Upper lobe of left lung (tissue), 6 donors: Measurements from ENCODE around the gene HEPHL1. TPM values are rescaled to one million over a fixed set of nuclear protein-coding genes. Genes with fewer than 3 reads are reported as not detected.

Source experiments
- ATAC-seq, 2 donors: fragments of 200-7000 bp; cut with Tn5 transposase; one replicate each; pipeline ENCODE4 v1.9.1; 2022; ENCODE audit warnings: mild to moderate bottlenecking in 2 of 2, moderate library complexity in 2 of 2; ENCODE audit not compliant: low FRiP score in 2 of 2
- DNase-seq, 2 donors: peaks; one replicate each; pipeline ENCODE4 v3.0.0-alpha.2; 2019 to 2020
- H3K27ac ChIP-seq, 4 donors: fragments of 200-600 bp; sonication (generic); one replicate each; pipeline ENCODE4 v1.5.1; 2016 to 2019
- H3K27me3 ChIP-seq, 4 donors: fragments of 200-600 bp; sonication (generic); one replicate each; pipeline ENCODE4 v1.5.1; 2017 to 2019
- H3K36me3 ChIP-seq, 4 donors: fragments of 200-600 bp; sonication (generic); one replicate each; pipeline ENCODE4 v1.5.1; 2016 to 2019
- H3K4me1 ChIP-seq, 4 donors: fragments of 200-600 bp; sonication (generic); one replicate each; pipeline ENCODE4 v1.5.1; 2018 to 2019
- H3K4me3 ChIP-seq, 4 donors: fragments of 200-600 bp; sonication (generic); one replicate each; pipeline ENCODE4 v1.5.1; 2017 to 2019; ENCODE audit warnings: mild to moderate bottlenecking in 2 of 4, moderate library complexity in 1 of 4
- H3K9me3 ChIP-seq, 4 donors: fragments of 200-600 bp; sonication (generic); one replicate each; pipeline ENCODE4 v1.5.1; 2018 to 2019
- EP300 ChIP-seq, 4 donors: sonication (generic); formaldehyde crosslinking; IDR thresholded peaks; one replicate each; pipeline ENCODE4 v1.5.1; 2017; ENCODE audit warnings: antibody characterized with exemption in 4 of 4, control low read depth in 2 of 4
- POLR2A ChIP-seq, 4 donors: fragments of 450-650 bp; IDR thresholded peaks; one replicate each; pipeline ENCODE4 v1.5.1; 2016 to 2017; ENCODE audit warnings: antibody characterized with exemption in 4 of 4, mild to moderate bottlenecking in 2 of 4
- POLR2AphosphoS5 ChIP-seq, 2 donors: sonication (generic); formaldehyde crosslinking; IDR thresholded peaks; one replicate each; pipeline ENCODE4 v1.5.1; 2017; ENCODE audit warnings: antibody characterized with exemption in 2 of 2
- WGBS, 2 donors: methylation state at CpG; one replicate each; pipeline ENCODE4 v1.1.5; 2017 to 2018; 5-methylcytosine and 5-hydroxymethylcytosine counted together
- total RNA-seq, 6 donors: library from RNA; depleted of rRNA in 4 of 6; stranded (reverse); fragments of >200 nt in 4 of 6; gene quantifications; one replicate each; pipeline versions ENCODE4 v1.1.0 to v1.2.1, GENCODE V29; 2016 to 2021
- TF ChIP-seq, protein P1 (sequence below), 6 experiments: fragments of 450-650 bp in 4 of 6; fragments of 200-600 bp in 2 of 6; sonication (generic) in 2 of 6; IDR thresholded peaks; one replicate each; pipeline ENCODE4 v1.5.1; 2016 to 2019; ENCODE audit warnings: antibody characterized with exemption in 6 of 6
- donor health status: DM: no; HTN: no; CAD: no; lungs with moderate emphysema.
- donor health status: DM: no; HTN: yes; CAD: no; lungs with severe emphysema.

Gene HEPHL1
- total RNA-seq, 6 donors from 2014 or later = not detected

DNA sequence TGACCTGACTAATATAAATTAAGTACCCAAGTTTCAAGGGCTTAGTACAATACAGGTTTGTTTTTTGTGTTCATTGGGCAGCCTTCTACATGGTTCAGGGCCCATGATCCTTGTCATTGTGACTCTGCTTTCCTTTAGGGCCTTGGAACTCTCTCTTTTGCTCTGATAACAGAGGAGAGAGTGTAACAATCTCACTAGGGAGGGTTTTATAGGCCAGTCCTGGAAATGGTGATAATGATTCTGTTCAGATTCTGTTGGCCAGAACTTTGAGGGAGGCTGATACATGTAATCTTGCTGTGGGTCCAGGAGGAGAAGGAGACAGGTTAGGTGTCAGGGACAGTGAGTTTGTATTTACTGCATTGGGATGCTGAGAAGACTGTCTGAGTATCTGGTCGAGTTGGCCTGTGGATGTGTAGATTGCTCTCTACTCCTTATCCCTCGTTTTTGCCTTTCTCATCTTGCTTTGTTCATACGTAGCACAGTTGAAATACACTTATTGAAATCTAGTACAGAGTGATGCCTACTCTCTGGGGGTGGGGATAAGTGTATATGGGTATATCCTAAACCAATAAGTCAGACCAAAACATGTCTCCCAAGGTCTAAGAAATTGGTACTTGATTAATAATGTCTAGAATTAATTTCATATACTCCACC, 37.5 kb upstream of the HEPHL1 start:
- Histone ChIP-seq H3K4me3 (no peak overlapping the region), H3K27ac (no peak overlapping the region), H3K36me3 (no peaks in the 10 kb centered on the region), H3K9me3 (no peaks in the 10 kb centered on the region), H3K27me3 (no peaks in the 10 kb centered on the region), H3K4me1 (peaks cover 0 to 4% (median 0%) of the 10 kb centered on the region in 4 donors)
- WGBS, 2 donors = 42 to 50% methylated on average over 3 of the region's 3 CpGs
- no peak for TF ChIP-seq POLR2AphosphoS5 (IDR thresholded peaks at IDR 0.05)
- TF ChIP-seq EP300 (IDR thresholded peaks at IDR 0.05) = no peak
- DNase-seq (no peak), ATAC-seq (no peak)

DNA sequence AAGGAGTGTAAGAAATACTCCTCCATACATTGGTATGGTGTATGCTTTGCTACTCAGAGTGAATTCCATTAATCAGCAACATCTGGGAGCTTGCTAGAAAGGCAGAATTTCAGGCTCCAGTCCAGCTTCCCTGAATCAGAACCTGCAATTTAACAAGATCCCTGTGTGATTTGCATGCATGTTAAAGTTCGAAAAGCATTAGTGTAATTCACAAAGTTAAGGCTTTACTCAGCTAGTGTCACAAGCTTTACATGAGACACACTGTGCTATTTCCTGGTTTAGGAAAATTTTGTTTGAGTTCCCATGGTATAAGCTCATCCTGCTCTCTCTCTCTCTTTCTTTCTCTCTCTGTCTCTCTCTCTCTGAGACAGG, 37.0 kb upstream of the HEPHL1 start:
- Histone ChIP-seq H3K9me3 (no peaks in the 10 kb centered on the region), H3K36me3 (no peaks in the 10 kb centered on the region), H3K4me1 (peaks cover 0 to 4% (median 0%) of the 10 kb centered on the region in 4 donors), H3K27me3 (no peaks in the 10 kb centered on the region), H3K4me3 (no peak overlapping the region), H3K27ac (no peak overlapping the region)
- ATAC-seq = no peak
- no peak for DNase-seq
- no peak for TF ChIP-seq POLR2A (IDR thresholded peaks at IDR 0.05)
- TF ChIP-seq, protein P1, sequence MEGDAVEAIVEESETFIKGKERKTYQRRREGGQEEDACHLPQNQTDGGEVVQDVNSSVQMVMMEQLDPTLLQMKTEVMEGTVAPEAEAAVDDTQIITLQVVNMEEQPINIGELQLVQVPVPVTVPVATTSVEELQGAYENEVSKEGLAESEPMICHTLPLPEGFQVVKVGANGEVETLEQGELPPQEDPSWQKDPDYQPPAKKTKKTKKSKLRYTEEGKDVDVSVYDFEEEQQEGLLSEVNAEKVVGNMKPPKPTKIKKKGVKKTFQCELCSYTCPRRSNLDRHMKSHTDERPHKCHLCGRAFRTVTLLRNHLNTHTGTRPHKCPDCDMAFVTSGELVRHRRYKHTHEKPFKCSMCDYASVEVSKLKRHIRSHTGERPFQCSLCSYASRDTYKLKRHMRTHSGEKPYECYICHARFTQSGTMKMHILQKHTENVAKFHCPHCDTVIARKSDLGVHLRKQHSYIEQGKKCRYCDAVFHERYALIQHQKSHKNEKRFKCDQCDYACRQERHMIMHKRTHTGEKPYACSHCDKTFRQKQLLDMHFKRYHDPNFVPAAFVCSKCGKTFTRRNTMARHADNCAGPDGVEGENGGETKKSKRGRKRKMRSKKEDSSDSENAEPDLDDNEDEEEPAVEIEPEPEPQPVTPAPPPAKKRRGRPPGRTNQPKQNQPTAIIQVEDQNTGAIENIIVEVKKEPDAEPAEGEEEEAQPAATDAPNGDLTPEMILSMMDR (IDR thresholded peaks at IDR 0.05) = no peak
- TF ChIP-seq EP300 (IDR thresholded peaks at IDR 0.05) = no peak
- TF ChIP-seq POLR2AphosphoS5 (IDR thresholded peaks at IDR 0.05) = no peak
- 44 to 73% methylated on average over 1 of the region's 1 CpG for WGBS, 2 donors

DNA sequence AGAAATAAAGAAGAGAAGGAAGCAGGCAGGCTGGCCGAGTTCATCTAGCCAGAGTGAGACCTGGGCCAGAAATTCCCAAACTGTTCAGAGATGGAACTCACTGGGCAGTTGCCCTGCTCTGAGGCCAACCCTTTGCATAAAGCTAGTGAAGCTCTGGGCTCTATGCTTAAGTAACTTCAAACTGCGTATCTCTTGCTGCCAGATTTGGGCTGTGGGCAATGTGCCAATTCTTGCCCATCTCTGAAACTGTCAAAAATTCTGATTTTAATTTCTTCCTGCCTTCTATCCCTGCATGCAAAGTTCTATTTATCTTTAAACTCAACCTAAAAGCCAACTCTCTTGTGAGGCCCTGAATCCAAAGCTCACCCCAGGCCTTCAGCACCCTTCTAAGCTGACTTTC, 36.2 kb upstream of the HEPHL1 start:
- H3K9me3 ChIP-seq = no peaks in the 10 kb centered on the region
- H3K4me3 ChIP-seq = no peak overlapping the region
- DNase-seq = no peak
- TF ChIP-seq POLR2AphosphoS5 (IDR thresholded peaks at IDR 0.05) (no peak), EP300 (IDR thresholded peaks at IDR 0.05) (no peak), POLR2A (IDR thresholded peaks at IDR 0.05) (no peak)
- TF ChIP-seq, protein P1 (IDR thresholded peaks at IDR 0.05) = no peak
- no peak for ATAC-seq
- H3K27ac ChIP-seq = no peak overlapping the region
- H3K27me3 ChIP-seq = no peaks in the 10 kb centered on the region
- no peaks in the 10 kb centered on the region for H3K36me3 ChIP-seq
- 31 to 37% methylated on average over 2 of the region's 2 CpGs for WGBS, 2 donors
- peaks cover 0 to 4% (median 0%) of the 10 kb centered on the region in 4 donors for H3K4me1 ChIP-seq

DNA sequence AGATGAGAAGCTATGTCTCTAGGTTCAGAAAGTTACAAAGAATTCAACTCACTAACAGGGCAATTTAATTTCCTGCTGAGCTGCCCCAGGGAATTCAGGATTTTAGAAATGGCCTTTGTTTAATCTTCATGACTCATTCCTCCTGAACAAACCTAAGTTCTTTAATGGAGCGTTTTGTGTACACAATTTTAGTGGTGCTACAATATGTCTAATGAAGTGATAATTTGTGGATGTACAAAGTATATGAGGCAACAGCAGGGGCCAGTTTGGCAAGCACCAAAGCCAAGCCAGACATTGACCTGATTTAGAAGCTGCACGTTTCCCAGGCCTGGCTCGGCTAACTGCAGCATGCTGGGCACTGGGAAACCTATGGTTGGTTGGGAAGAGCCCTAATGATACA, 34.4 kb upstream of the HEPHL1 start:
- TF ChIP-seq, protein P1 (IDR thresholded peaks at IDR 0.05) = no peak
- no peak for TF ChIP-seq EP300 (IDR thresholded peaks at IDR 0.05)
- no peak for TF ChIP-seq POLR2AphosphoS5 (IDR thresholded peaks at IDR 0.05)
- no peak for TF ChIP-seq POLR2A (IDR thresholded peaks at IDR 0.05)
- ATAC-seq (peak in 1 of 2 donors; percentile 52), DNase-seq (peak in 1 of 2 donors; percentile 64)
- Histone ChIP-seq H3K27ac (peak overlapping the region in 1 of 4 donors; percentile 0), H3K4me1 (peaks cover 0 to 4% (median 0%) of the 10 kb centered on the region in 4 donors), H3K27me3 (no peaks in the 10 kb centered on the region), H3K36me3 (no peaks in the 10 kb centered on the region), H3K9me3 (no peaks in the 10 kb centered on the region), H3K4me3 (no peak overlapping the region)
- WGBS, 2 donors = 42 to 49% methylated on average over 3 of the region's 3 CpGs

DNA sequence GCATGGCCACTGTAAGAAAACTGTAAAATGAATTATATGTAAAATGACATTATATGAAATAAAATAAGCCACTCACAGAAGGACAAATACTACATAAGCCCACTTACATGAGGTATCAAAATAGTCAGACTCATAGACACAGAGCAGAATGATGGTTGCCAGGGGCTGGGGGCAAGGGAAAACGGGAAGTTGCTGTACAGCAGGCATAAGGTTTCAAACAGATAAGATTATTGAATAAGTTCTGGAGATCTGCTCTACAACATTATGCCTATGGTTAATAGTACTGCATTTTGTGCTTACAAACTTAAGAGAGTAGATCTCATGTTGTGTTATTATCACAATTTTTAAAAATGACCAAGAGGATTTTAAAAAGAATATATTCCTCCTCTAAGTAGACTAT, 32.7 kb upstream of the HEPHL1 start:
- Histone ChIP-seq H3K27ac (no peak overlapping the region), H3K4me3 (no peak overlapping the region), H3K4me1 (peaks cover 0 to 4% (median 0%) of the 10 kb centered on the region in 4 donors), H3K9me3 (peaks cover under 1 to 13% (median 9%) of the 10 kb centered on the region in 4 donors), H3K36me3 (no peaks in the 10 kb centered on the region), H3K27me3 (no peaks in the 10 kb centered on the region)
- TF ChIP-seq POLR2AphosphoS5 (IDR thresholded peaks at IDR 0.05) (no peak), EP300 (IDR thresholded peaks at IDR 0.05) (no peak), POLR2A (IDR thresholded peaks at IDR 0.05) (no peak)
- TF ChIP-seq, protein P1 (IDR thresholded peaks at IDR 0.05) = no peak
- ATAC-seq (no peak), DNase-seq (no peak)
- WGBS, 2 donors = 67 to 85% methylated on average over 1 of the region's 1 CpG
